GM15510 (cell line): ENCODE measurements around the gene BEX5.
"Not testable (repeated sequence)": the region's sequence is repeated elsewhere in the genome, so short reads cannot be mapped to it uniquely, and the experiment has no call there.

Source experiments
- POLR2A ChIP-seq: IDR thresholded peaks from 3 replicates; pipeline ENCODE4 v1.6.1; 2011; ENCODE audit warnings: borderline replicate concordance; ENCODE audit not compliant: insufficient read length; ENCODE audit errors: extremely low read depth

Gene BEX5

GRCh38 chrX:102155806-102156179, at the start of gene BEX5:
Gene BEX5 (minus strand): TSS chrX:102155977. CDS start chrX:102154265, 1,712 bp downstream.
- TF ChIP-seq POLR2A: no peak

DNA sequence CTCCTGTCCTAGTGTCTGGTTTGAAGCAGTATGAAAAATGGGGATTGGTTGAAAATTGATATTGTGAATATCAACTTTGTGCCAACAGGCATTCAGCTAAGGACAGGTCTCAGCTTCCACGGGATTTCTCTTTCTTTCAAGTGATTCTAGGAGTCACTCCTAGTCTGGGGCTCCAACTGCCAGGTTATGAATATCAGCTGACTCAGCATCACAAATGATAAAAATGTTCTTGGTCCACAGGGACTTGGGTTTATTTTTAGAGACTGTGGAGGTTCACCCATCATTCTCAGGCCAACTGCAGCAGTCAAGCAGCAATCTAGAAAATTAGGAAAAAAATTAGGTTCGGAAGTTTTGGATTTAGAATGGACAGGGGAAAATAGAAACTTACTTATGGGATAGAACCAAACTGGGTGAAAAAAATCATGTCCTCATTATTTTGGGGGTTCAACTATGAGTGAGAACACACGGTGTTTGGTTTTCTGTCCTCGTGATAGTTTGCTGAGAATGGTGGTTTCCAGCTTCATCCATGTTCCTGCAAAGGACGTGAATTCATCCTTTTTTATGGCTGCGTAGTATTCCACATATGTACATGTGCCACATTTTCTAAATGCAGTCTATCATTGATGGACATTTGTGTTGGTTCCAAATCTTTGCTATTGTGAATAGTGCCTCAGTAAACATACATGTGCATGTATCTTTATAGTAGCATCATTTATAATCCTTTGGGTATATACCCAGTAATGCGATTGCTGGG, 30.4 kb upstream of the BEX5 start:
- TF ChIP-seq POLR2A: no peak

DNA sequence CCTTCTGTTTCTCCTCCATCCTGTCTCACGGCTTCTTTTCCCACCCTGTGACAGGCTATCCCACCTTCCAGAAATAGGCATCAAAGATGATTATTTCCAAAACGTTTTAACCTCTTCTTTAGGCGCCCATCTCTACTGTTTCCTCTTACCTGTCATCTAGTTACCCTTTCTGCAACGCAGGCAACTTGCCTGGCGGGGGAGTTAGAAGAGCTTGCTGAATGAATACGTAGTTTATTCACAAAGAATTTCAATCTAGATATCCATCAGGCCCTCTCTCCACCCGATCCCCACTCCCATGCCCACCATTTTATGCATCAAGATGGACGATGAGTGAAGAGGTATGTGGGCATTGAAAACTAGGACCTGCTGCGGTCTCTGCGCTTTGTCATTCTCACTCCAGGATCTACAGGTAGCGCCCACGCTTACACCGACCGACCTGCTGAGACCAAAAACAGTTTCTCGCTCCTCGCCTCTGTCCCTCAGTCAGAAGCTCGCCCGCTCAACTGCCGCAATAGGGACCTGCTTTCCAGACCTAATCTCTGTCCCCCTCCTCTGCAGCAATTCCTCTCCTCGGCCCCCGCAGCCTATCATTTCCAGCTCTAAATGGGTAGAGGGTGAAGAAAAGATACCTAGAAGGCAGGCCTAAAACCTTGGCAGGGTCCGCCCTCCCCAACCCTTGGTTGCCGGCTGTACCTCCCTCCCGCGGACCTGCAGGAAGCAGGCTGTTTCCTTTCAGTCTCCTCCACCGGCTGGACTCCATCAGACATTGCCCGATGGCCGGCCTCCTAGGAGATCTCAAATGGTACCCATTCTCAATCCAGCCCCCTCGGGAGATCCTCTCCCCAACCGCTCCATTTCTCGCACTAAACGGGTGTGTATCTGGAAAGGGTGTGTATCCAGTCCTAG, 624 bp downstream of the BEX5 start:
- no peak for TF ChIP-seq POLR2A

GRCh38 chrX:102154218-102154860, 1.4 kb downstream of the BEX5 start:
- no peak for TF ChIP-seq POLR2A

GRCh38 chrX:102142274-102142673, 13.5 kb downstream of the BEX5 start, which contains the start of gene TCEAL6:
Gene TCEAL6 (minus strand): TSS chrX:102142481.
- TF ChIP-seq POLR2A: not testable (repeated sequence)

GRCh38 chrX:102138064-102138463, 17.7 kb downstream of the BEX5 start:
- TF ChIP-seq POLR2A: no peak

GRCh38 chrX:102129473-102129872, 26.3 kb downstream of the BEX5 start:
- no peak for TF ChIP-seq POLR2A

- no peak for TF ChIP-seq POLR2A
Observed at GRCh38 chrX:102126863-102127262, 28.9 kb downstream of the BEX5 start.

DNA sequence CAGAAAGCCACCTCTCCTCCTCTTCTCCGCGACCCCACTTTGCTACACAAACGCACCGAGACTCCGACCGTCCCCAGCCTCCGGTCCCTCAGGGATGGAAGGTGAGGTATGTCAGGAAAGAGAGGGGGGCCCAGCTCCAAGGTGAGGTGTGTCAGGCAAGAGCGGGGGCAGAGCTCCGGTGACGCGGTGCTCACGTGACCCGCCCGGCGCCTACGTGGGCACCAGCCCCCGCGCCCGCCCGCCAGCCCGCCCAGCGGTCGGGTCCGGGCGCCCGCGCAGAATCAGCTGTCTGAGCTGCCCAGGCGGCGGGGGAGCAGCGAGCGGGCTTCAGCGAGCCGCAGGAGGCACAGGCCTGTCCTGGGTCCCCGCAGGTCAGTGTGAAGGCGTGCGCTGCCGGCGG, 30.3 kb downstream of the BEX5 start, which contains the start of gene TCEAL2:
TSS of gene TCEAL2 (plus strand) at position 244 of the 400 bp plus-strand sequence. CDS start 1,152 bp downstream, outside the sequence.
- not testable (repeated sequence) for TF ChIP-seq POLR2A

DNA sequence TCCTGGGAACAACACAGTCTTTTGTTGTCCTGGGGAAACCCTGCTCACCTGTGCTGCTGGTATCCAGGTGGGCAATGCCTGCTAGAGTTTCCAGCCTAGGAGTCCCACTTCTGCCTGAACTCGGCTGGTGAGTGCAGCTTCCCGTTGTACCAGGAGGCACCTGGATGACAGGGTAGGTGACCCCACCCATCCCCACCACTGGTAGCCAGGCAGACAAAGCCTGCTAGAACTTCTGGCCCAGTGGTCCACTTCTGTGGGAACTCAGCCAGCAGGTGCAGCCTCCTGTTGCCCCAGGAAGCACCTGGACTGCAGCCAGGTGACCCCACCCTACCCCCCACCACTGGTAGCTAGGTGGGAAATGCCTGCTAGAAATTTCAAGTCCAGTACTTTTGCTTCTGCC, 40.0 kb downstream of the BEX5 start:
- no peak for TF ChIP-seq POLR2A

DNA sequence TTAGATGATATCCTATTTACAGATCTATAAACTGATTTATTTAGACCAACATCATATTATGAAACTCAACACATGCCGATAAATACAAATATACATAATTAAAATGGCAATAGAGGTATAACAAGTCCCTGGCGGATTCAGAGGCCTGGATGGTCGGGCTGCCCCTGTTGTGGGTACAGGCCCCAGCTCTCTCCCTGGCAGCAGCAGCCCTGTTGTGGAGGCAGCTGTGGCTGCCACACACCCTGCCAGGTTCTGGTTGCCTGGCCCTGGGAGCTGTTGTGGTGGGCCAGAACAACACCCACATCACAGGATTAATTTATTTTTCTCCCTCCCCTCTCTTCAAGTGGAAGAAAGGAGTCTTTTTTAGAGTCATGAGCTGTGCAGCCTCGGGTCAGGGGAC, 42.4 kb downstream of the BEX5 start:
- no peak for TF ChIP-seq POLR2A
